Sigmoid colon (tissue), 3 donors: ENCODE results near the gene COX10.

Experiments
- CTCF ChIP-seq, 4 experiments: fragments of 450-650 bp in 3 of 4; fragments of 200-600 bp in 1 of 4; IDR thresholded peaks; one replicate each; pipeline ENCODE4 v1.5.1; 2016 to 2019; ENCODE audit warnings: antibody characterized with exemption in 4 of 4, mild to moderate bottlenecking in 3 of 4, moderate library complexity in 2 of 4
- POLR2A ChIP-seq, 2 donors: fragments of 450-650 bp; IDR thresholded peaks; one replicate each; pipeline ENCODE4 v1.6.1; 2016; ENCODE audit warnings: antibody characterized with exemption in 2 of 2, mild to moderate bottlenecking in 2 of 2, moderate library complexity in 2 of 2

DNA sequence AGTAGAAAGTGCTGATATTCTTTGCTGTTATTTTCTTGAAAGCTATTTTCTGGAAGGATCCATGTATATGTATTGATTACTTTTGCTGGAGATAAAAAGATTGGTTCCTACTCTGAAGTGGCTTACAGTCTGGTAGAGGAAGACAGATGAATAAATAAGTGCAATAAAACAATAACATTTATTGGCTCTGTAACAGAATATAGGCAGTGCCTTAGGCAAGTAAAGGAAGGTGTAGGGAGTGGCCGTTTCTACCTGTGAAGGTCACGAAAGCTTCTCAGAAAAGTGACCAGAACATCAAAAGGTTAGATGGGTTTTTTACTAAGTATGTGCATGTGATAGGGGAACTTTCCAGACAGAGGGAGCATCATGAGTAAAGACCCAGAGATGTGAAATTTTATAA is 43.1 kb downstream of the COX10 start:
- TF ChIP-seq CTCF (IDR thresholded peaks at IDR 0.05) = no peak
- no peak for TF ChIP-seq POLR2A (IDR thresholded peaks at IDR 0.05)
